NT2/D1 (cell line): ENCODE data around the gene COG8.

Source experiments
- DNase-seq: peaks from one replicate; pipeline ENCODE4 v3.0.0-alpha.2; 2011; ENCODE audit warnings: low read depth, low spot score
- H3K27me3 ChIP-seq: 2 replicates; pipeline ENCODE4 v1.6.0; 2011; ENCODE audit warnings: mild to moderate bottlenecking; ENCODE audit not compliant: insufficient read length, insufficient read depth
- H3K36me3 ChIP-seq: 2 replicates; pipeline ENCODE4 v1.6.1; 2011; ENCODE audit warnings: mild to moderate bottlenecking, low read length, mixed read lengths; ENCODE audit not compliant: insufficient read depth, insufficient read length
- H3K4me1 ChIP-seq: 2 replicates; pipeline ENCODE4 v1.5.1; 2011; ENCODE audit not compliant: insufficient read depth, insufficient read length
- H3K4me3 ChIP-seq: 2 replicates; pipeline ENCODE4 v1.5.1; 2011; ENCODE audit warnings: low read depth; ENCODE audit not compliant: insufficient read length
- H3K9ac ChIP-seq: 2 replicates; pipeline ENCODE4 v1.6.0; 2011; ENCODE audit warnings: low read depth; ENCODE audit not compliant: insufficient read length
- H3K9me3 ChIP-seq: 2 replicates; pipeline ENCODE4 v1.5.1; 2011; ENCODE audit warnings: mild to moderate bottlenecking, low read length; ENCODE audit not compliant: insufficient read depth
- SUZ12 ChIP-seq: IDR thresholded peaks from 2 replicates; pipeline ENCODE4 v1.6.1; 2011; ENCODE audit not compliant: insufficient read length, insufficient read depth; ENCODE audit errors: extremely low read depth
- YY1 ChIP-seq: IDR thresholded peaks from 2 replicates; pipeline ENCODE4 v1.6.1; 2011; ENCODE audit not compliant: insufficient read length, insufficient read depth
- ZNF274 ChIP-seq: IDR thresholded peaks from 2 replicates; pipeline ENCODE4 v1.6.1; 2011; ENCODE audit warnings: mild to moderate bottlenecking, low read depth, low read length

COG8 gene

GRCh38 chr16:69339289-69340094 is at the start of gene COG8, which contains the start of gene NIP7:
Gene COG8, minus strand, starts transcription at chr16:69339564. Its CDS starts 12 bp downstream, at chr16:69339552.
Gene NIP7, plus strand, starts transcription at chr16:69339772. Its CDS starts 58 bp downstream, at chr16:69339830.
- Histone ChIP-seq H3K9ac (peak within 1 kb of the TSS; percentile 99), H3K4me3 (peak within 1 kb of the TSS; percentile 99), H3K4me1 (no peaks in the 10 kb centered on the region), H3K27me3 (no peaks in the 10 kb centered on the region), H3K9me3 (no peaks in the 10 kb centered on the region), H3K36me3 (peaks cover 76% of the 10 kb centered on the region)
- TF ChIP-seq YY1: peak; percentile 79
- no peak for TF ChIP-seq SUZ12
- peak; percentile 98 for DNase-seq

GRCh38 chr16:69386596-69386995 is 47.2 kb upstream of the COG8 start:
- Histone ChIP-seq H3K9me3 (no peaks in the 10 kb centered on the region), H3K9ac (no peak overlapping the region), H3K36me3 (peaks cover 32% of the 10 kb centered on the region), H3K27me3 (no peaks in the 10 kb centered on the region), H3K4me3 (no peak overlapping the region), H3K4me1 (no peaks in the 10 kb centered on the region)
- TF ChIP-seq SUZ12 (no peak), ZNF274 (no peak), YY1 (no peak)
- no peak for DNase-seq

GRCh38 chr16:69384974-69385373 is 45.6 kb upstream of the COG8 start:
- Histone ChIP-seq H3K9ac (peak overlapping the region; percentile 95), H3K27me3 (no peaks in the 10 kb centered on the region), H3K9me3 (no peaks in the 10 kb centered on the region), H3K36me3 (peaks cover 46% of the 10 kb centered on the region), H3K4me3 (peak overlapping the region; percentile 81), H3K4me1 (no peaks in the 10 kb centered on the region)
- DNase-seq: no peak
- TF ChIP-seq SUZ12 (no peak), ZNF274 (no peak), YY1 (no peak)

- Histone ChIP-seq H3K9me3 (no peaks in the 10 kb centered on the region), H3K4me3 (no peak overlapping the region), H3K27me3 (no peaks in the 10 kb centered on the region), H3K4me1 (no peaks in the 10 kb centered on the region), H3K9ac (no peak overlapping the region), H3K36me3 (peaks cover 71% of the 10 kb centered on the region)
- DNase-seq: no peak
- TF ChIP-seq ZNF274: no peak
- TF ChIP-seq YY1: no peak
- no peak for TF ChIP-seq SUZ12
These were observed 43.1 kb upstream of the COG8 start for GRCh38 chr16:69382421-69382820.

GRCh38 chr16:69381231-69381630 is 41.9 kb upstream of the COG8 start:
- Histone ChIP-seq H3K4me3 (no peak overlapping the region), H3K9me3 (no peaks in the 10 kb centered on the region), H3K4me1 (no peaks in the 10 kb centered on the region), H3K9ac (no peak overlapping the region), H3K36me3 (peaks cover 77% of the 10 kb centered on the region), H3K27me3 (no peaks in the 10 kb centered on the region)
- no peak for TF ChIP-seq ZNF274
- TF ChIP-seq YY1: no peak
- no peak for TF ChIP-seq SUZ12
- no peak for DNase-seq

- Histone ChIP-seq H3K36me3 (peaks cover 84% of the 10 kb centered on the region), H3K4me1 (no peaks in the 10 kb centered on the region), H3K9me3 (no peaks in the 10 kb centered on the region), H3K9ac (no peak overlapping the region), H3K4me3 (no peak overlapping the region), H3K27me3 (no peaks in the 10 kb centered on the region)
- no peak for TF ChIP-seq YY1
- TF ChIP-seq ZNF274: no peak
- no peak for TF ChIP-seq SUZ12
- DNase-seq: no peak
These were observed 39.4 kb upstream of the COG8 start for GRCh38 chr16:69378760-69379159.

- no peak overlapping the region for H3K9ac ChIP-seq
- H3K4me1 ChIP-seq: no peaks in the 10 kb centered on the region
- no peaks in the 10 kb centered on the region for H3K27me3 ChIP-seq
- peaks cover 83% of the 10 kb centered on the region for H3K36me3 ChIP-seq
- no peak overlapping the region for H3K4me3 ChIP-seq
- H3K9me3 ChIP-seq: no peaks in the 10 kb centered on the region
- DNase-seq: no peak
- no peak for TF ChIP-seq ZNF274
- TF ChIP-seq YY1: no peak
- TF ChIP-seq SUZ12: no peak
These were observed 38.7 kb upstream of the COG8 start for GRCh38 chr16:69378036-69378435.
